ENCODE results near the gene CLDN5. TPM values are rescaled to one million over a fixed set of nuclear protein-coding genes. Genes with fewer than 3 reads are reported as not detected.
"Not testable (repeated sequence)": the region's sequence is repeated elsewhere in the genome, so short reads cannot be mapped to it uniquely, and the experiment has no call there.

The CLDN5 gene
- total RNA-seq, 4 donors from 2014 or later, result 94.9 to 170 (median 117) TPM

DNA sequence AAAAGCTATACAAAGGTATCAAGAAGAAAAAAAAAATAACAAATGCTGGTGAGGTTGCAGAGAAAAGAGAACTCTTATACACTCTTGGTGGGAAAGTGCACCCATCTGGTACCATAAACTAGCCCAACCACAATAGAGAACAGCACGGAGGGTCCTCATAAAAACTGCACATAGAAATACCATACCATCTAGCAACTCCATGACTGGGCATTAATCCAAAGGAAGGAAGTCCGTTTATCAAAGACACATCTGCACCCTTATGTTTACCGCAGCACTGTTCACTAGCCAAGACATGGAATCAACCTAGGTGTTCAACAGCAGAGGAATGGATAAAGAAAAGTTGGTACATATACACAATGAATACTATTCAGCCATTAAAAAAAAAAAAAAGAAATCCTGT is 10.8 kb upstream of the CLDN5 start:
- no peak for TF ChIP-seq POLR2A (IDR thresholded peaks at IDR 0.05)
- TF ChIP-seq, protein P1, sequence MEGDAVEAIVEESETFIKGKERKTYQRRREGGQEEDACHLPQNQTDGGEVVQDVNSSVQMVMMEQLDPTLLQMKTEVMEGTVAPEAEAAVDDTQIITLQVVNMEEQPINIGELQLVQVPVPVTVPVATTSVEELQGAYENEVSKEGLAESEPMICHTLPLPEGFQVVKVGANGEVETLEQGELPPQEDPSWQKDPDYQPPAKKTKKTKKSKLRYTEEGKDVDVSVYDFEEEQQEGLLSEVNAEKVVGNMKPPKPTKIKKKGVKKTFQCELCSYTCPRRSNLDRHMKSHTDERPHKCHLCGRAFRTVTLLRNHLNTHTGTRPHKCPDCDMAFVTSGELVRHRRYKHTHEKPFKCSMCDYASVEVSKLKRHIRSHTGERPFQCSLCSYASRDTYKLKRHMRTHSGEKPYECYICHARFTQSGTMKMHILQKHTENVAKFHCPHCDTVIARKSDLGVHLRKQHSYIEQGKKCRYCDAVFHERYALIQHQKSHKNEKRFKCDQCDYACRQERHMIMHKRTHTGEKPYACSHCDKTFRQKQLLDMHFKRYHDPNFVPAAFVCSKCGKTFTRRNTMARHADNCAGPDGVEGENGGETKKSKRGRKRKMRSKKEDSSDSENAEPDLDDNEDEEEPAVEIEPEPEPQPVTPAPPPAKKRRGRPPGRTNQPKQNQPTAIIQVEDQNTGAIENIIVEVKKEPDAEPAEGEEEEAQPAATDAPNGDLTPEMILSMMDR (IDR thresholded peaks at IDR 0.05), result no peak

GRCh38 chr22:19533857-19534256 is 9.6 kb upstream of the CLDN5 start:
- H3K4me3 ChIP-seq (ENCODE audit: low read depth, poor library complexity, severe bottlenecking), result no peak overlapping the region
- intact Hi-C loops (cut with DNase I; ENCODE audit: low total_unique reads), result no loop called here
- no peak for DNase-seq (ENCODE audit: low spot score in 2 of 2)
- TF ChIP-seq POLR2A (IDR thresholded peaks at IDR 0.05), result no peak
- TF ChIP-seq, protein P1 (IDR thresholded peaks at IDR 0.05), result no peak

More for the DNA sequence above, 10.8 kb upstream of the CLDN5 start:
- H3K4me3 ChIP-seq (ENCODE audit: low read depth, poor library complexity, severe bottlenecking), result no peak overlapping the region
- WGBS, 2 donors, result 33% methylated on average over 3 of the region's 3 CpGs
- DNase-seq (ENCODE audit: low spot score in 2 of 2), result no peak
- intact Hi-C loops (cut with DNase I; ENCODE audit: low total_unique reads), result no loop called here

DNA sequence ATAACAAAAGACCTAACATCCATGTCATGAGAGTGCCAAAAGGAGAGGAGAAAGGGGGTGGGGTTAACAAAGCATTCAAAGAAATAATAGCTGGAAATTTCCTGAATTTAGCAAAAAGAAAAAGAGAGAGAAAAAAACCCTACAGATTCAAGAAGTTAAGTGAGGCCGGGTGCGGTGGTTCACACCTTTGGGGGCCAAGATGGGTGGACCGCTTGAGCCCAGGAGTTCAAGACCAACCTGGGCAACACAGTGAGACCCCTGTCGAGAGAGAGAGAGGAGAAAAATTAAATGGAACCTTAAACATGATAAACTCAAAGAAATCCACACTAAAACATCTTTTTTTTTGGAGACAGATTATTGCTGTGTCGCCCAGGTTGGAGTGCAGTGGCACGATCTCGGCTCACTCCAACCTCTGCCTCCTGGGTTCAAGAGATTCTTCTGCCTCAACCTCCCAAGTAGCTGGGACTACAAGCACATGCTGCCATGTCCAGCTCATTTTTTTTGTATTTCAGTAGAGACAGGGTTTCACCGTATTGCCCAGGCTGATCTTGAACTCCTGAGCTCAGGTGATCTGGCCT is 8.9 kb upstream of the CLDN5 start:
- no peak for DNase-seq (ENCODE audit: low spot score in 2 of 2)
- H3K4me3 ChIP-seq (ENCODE audit: low read depth, poor library complexity, severe bottlenecking), result no peak overlapping the region
- intact Hi-C loops (cut with DNase I; ENCODE audit: low total_unique reads), result no loop called here
- WGBS, 2 donors, result 88 to 96% methylated on average over 8 of the region's 8 CpGs
- TF ChIP-seq POLR2A (IDR thresholded peaks at IDR 0.05), result no peak
- TF ChIP-seq, protein P1 (IDR thresholded peaks at IDR 0.05), result no peak

GRCh38 chr22:19531327-19531726 is 7.1 kb upstream of the CLDN5 start:
- H3K4me3 ChIP-seq (ENCODE audit: low read depth, poor library complexity, severe bottlenecking); intact Hi-C loops (cut with DNase I; ENCODE audit: low total_unique reads); DNase-seq (ENCODE audit: low spot score in 2 of 2): not testable (repeated sequence)
- 89 to 94% methylated on average over 6 of the region's 6 CpGs for WGBS, 2 donors

DNA sequence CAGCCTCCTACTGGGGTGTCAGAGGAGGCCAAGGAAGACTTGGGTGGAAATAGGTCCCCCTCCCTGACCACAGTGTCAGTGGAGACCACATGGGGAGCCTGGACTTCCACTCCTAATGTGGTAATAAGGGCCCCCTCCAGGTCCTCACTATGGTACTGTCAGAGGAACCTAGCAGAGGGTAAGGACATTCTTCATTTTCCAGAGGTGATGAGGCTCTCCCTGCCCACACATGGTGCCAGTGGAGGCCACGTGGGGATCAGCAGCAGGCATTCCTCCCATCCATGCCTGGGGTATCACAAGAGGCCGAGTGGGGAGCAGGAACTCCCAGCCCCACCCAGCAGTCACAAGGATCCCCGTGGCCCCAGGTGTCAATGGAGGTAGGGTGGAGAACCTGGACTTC is 6.5 kb upstream of the CLDN5 start:
- H3K4me3 ChIP-seq (ENCODE audit: low read depth, poor library complexity, severe bottlenecking), result no peak overlapping the region
- DNase-seq (ENCODE audit: low spot score in 2 of 2), result peak in 1 of 2 donors; percentile 45
- TF ChIP-seq, protein P1 (IDR thresholded peaks at IDR 0.05), result no peak
- TF ChIP-seq POLR2A (IDR thresholded peaks at IDR 0.05), result no peak
- intact Hi-C loops (cut with DNase I; ENCODE audit: low total_unique reads), result no loop called here
- WGBS, 2 donors, result 61 to 70% methylated on average over 2 to 3 of the region's 3 CpGs

- no peak for DNase-seq (ENCODE audit: low spot score in 2 of 2)
- intact Hi-C loops (cut with DNase I; ENCODE audit: low total_unique reads), result no loop called here
- no peak for TF ChIP-seq POLR2A (IDR thresholded peaks at IDR 0.05)
- TF ChIP-seq, protein P1 (IDR thresholded peaks at IDR 0.05), result no peak
- no peak overlapping the region for H3K4me3 ChIP-seq (ENCODE audit: low read depth, poor library complexity, severe bottlenecking)
- WGBS, 2 donors, result 79 to 87% methylated on average over 4 of the region's 4 CpGs
Measured at GRCh38 chr22:19529811-19530210, 5.6 kb upstream of the CLDN5 start.
